Effector memory CD4-positive, alpha-beta T cell (primary cell): Measurements from ENCODE around the gene FALEC.
A peak's percentile ranks its signal among the peaks of the same experiment; 100 is the strongest.

Source experiments
- DNase-seq, 3 donors: peaks; one replicate each; pipeline ENCODE4 v3.0.0-alpha.2; 2020
- H3K27ac ChIP-seq: 2 replicates; pipeline ENCODE4 v1.7.0; 2013; ENCODE audit warnings: mild to moderate bottlenecking, low read length, moderate library complexity; ENCODE audit not compliant: insufficient read depth, poor library complexity, severe bottlenecking
- H3K27me3 ChIP-seq: replicated peaks from 2 replicates; pipeline ENCODE4 v1.7.0; 2013; ENCODE audit warnings: mild to moderate bottlenecking, low read length; ENCODE audit not compliant: insufficient read depth, control insufficient read depth, poor library complexity, severe bottlenecking
- H3K36me3 ChIP-seq: 2 replicates; pipeline ENCODE4 v1.7.0; 2013; ENCODE audit warnings: mild to moderate bottlenecking, low read length, moderate library complexity; ENCODE audit not compliant: control insufficient read depth, insufficient read depth
- H3K4me1 ChIP-seq: 2 replicates; pipeline ENCODE4 v1.7.0; 2013; ENCODE audit warnings: low read length, mild to moderate bottlenecking; ENCODE audit not compliant: control insufficient read depth, insufficient read depth, poor library complexity, severe bottlenecking
- H3K4me3 ChIP-seq: 2 replicates; pipeline ENCODE4 v1.7.0; 2013; ENCODE audit warnings: low read length, low read depth, mild to moderate bottlenecking; ENCODE audit not compliant: insufficient read depth, poor library complexity, severe bottlenecking
- H3K9me3 ChIP-seq: 2 replicates; pipeline ENCODE4 v1.7.0; 2013; ENCODE audit warnings: mild to moderate bottlenecking, low read length, moderate library complexity; ENCODE audit not compliant: control insufficient read depth

FALEC gene

DNA sequence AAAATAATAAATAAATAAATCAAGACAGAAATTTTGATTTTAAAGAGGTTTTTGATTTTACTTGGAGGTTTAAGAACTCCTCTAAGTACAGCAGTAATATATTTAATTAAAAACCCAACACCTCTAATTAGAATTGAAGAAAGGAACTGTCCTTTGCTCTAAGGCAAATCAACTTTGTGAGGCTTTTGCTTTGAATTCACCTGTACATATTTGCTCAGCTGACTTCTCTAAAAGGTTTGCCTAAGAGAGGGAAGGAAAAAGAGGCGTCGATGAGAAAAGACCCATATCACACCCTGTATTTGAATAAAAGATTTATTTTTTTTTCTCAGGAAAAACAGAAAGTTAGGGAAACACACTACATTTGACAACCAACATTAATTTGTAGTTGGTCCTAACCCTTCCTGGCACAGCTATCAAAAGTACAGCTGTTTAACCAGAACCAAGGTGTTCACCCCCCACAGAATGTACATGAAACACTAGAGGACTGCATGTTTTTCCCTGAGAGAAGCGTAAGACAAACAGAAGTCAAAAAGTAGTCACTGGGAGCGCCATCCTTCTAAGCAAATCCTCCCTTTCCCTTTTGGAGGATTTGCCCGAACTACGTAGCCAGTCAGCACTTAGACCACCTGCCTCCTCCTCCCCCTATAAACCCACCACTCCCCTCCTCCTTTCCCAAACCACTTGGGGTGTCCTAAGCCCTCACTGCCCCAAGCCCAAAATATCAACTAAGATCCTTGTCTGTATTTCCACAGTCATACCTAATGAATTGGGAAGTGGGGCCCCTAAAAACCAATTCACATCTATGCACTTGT is 58.9 kb downstream of the FALEC start:
- Histone ChIP-seq H3K27ac (peak overlapping the region; percentile 98), H3K9me3 (no peaks in the 10 kb centered on the region), H3K36me3 (peaks cover 69% of the 10 kb centered on the region), H3K4me3 (peak overlapping the region; percentile 95), H3K27me3 (no peaks in the 10 kb centered on the region), H3K4me1 (peaks cover 47% of the 10 kb centered on the region)
- no peak for DNase-seq

DNA sequence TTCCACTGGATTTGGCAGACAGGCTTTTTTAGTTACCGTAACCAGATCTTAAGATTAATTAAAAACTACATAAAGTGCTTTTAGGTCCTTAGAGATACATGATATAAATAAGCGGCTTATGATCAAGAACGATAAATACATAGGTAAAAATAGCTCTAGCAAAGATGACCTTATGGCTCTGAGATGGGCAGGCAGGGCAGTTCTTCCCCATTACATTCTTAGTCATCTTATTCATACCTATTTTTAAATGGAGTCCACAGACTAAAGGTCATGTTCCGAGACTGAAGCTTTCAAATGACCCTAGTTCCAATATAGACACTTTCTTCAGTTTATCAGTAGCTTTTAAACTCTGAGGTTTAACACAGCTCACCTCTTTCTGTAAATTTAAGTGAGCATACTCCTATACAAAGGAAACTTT is 59.5 kb downstream of the FALEC start:
- H3K4me1 ChIP-seq, result peaks cover 44% of the 10 kb centered on the region
- peak overlapping the region; percentile 95 for H3K4me3 ChIP-seq

DNA sequence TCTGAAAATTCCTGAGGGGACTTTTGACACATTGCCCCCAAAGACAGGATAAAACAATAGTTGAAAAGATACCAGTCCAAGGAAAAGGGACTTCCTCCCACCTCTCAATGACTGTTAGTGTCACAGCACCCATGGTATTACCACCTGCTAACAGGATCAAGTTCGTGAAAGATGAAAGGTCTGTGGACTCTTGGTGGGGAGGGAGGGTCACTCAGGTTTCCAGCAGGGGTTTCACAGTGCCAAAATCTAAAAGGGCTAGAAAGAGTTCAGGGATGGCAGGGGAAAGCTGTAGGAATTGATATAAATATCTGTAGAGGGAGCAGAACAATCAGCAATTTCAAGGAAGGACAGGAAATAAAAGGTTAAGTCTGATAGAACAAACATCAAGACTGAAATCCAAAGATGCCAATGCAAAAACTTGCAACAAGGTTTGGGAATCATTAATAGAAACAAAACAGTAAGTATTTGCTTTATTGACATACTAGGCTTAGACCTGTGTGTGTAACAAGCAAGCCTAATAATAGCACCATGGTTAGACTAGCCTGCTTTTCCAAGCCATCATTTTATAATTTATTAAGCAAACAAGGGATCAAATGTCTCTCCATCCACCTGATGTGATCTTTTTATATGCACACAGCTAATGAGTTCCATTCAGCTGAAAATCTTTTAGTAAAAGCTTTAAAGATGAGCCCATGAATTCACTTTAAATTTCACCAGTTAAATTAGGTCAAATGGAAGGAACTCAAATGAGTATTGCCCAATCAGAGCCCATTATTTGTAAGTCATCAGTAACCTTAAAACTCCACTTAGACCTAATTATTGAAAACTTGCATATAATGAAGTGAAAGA is 60.2 kb downstream of the FALEC start:
- no peaks in the 10 kb centered on the region for H3K9me3 ChIP-seq
- peak overlapping the region; percentile 98 for H3K27ac ChIP-seq
- no peaks in the 10 kb centered on the region for H3K27me3 ChIP-seq
- peaks cover 44% of the 10 kb centered on the region for H3K4me1 ChIP-seq
- peak overlapping the region; percentile 95 for H3K4me3 ChIP-seq
- no peak for DNase-seq
- H3K36me3 ChIP-seq, result peaks cover 69% of the 10 kb centered on the region

More for the DNA sequence above, 59.5 kb downstream of the FALEC start:
- DNase-seq, result no peak
- Histone ChIP-seq H3K27ac (peak overlapping the region; percentile 98), H3K9me3 (no peaks in the 10 kb centered on the region), H3K27me3 (no peaks in the 10 kb centered on the region), H3K36me3 (peaks cover 69% of the 10 kb centered on the region)

DNA sequence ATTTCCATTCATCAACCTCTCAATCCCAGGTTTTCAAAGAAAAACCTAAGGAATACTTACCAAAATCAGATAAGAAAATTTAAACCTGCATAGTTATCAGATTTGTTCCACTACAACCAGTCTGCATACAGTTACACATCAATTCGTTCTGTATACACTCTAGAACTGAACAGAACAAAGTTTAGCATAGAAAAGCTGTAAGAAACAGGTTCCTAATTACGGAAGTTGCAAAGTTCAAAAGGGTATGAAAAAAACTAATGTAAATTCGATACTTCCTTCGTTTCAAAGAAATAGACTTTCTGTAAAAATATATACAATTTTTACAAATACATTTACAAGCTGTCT is 60.8 kb downstream of the FALEC start:
- Histone ChIP-seq H3K27me3 (no peaks in the 10 kb centered on the region), H3K4me1 (peaks cover 38% of the 10 kb centered on the region), H3K9me3 (no peaks in the 10 kb centered on the region), H3K4me3 (peak overlapping the region; percentile 95), H3K27ac (peak overlapping the region; percentile 98), H3K36me3 (peaks cover 63% of the 10 kb centered on the region)
- DNase-seq, result no peak

DNA sequence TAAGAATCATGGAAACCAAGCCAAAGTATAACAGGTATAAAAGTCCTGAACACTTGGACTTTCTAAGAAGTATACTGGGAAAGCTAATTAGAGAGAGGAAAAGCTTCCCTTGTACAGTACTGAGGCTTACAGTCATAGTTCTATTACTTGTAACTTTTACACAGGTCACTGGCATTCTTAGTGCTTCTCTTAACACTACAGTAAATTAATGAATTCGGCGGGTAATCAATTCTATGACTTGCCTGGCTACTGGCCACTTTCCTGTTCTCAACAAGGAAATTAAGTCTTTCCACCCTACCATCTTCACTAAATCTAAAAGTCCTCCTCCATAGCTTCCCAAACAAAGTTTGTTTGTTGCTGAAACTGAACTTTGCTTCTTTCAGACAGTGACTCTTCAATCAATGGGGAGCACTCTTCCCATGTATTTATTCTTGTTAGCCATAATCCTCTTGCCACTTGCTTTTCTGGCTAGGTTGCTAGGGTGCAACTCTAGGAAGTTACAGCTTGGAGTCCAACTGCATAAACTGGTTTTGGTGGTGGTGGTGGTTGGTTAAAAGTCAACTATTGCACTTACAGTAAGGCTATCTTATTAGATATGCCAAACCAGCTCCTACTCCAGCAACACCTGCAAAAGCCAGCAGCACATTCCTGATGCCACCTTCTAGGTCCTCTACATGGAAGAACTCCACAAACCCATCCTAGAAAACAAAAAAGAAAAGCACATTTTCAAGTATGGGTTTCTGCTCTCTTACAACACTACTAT is 61.4 kb downstream of the FALEC start:
- DNase-seq, result no peak
- Histone ChIP-seq H3K27ac (peak overlapping the region; percentile 98), H3K36me3 (peaks cover 62% of the 10 kb centered on the region), H3K4me1 (peaks cover 32% of the 10 kb centered on the region), H3K9me3 (no peaks in the 10 kb centered on the region), H3K27me3 (no peaks in the 10 kb centered on the region), H3K4me3 (peak overlapping the region; percentile 95)

DNA sequence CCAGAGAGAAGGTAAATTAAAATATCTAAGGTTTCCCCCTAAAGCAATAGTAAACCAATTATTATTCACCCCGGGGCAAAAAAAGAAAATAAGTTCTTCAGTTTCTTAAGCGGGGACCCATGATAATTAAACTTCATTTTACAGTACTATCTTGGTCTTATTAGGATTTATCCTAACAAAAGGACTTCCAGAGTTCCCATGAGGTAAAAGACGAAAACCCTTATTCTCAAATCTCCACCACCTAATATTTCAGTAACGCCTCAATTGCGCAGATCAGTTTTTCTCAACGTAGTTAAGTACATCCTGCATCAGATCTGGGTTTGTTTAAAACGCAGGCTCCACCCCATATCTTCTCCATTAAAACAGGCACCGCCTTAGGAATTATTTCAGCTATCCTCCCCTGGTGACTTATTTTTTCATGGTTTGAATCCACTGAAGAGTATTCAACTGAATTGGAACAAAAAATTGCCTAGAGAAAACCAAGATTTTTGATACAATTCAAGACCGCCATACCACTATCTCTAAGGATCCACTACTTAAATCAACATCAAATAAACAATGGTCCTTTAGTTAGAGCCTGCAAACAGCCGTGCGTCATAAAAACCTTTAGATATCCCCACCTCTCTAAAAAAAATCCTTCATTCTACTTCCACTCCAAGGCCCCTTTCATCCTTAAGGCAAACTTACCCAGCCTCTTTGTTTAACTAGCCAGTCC is 62.2 kb downstream of the FALEC start:
- peaks cover 58% of the 10 kb centered on the region for H3K36me3 ChIP-seq
- peak overlapping the region; percentile 98 for H3K27ac ChIP-seq
- H3K9me3 ChIP-seq, result no peaks in the 10 kb centered on the region
- no peak for DNase-seq
- peaks cover 25% of the 10 kb centered on the region for H3K4me1 ChIP-seq
- H3K4me3 ChIP-seq, result peak overlapping the region; percentile 95
- no peaks in the 10 kb centered on the region for H3K27me3 ChIP-seq

DNA sequence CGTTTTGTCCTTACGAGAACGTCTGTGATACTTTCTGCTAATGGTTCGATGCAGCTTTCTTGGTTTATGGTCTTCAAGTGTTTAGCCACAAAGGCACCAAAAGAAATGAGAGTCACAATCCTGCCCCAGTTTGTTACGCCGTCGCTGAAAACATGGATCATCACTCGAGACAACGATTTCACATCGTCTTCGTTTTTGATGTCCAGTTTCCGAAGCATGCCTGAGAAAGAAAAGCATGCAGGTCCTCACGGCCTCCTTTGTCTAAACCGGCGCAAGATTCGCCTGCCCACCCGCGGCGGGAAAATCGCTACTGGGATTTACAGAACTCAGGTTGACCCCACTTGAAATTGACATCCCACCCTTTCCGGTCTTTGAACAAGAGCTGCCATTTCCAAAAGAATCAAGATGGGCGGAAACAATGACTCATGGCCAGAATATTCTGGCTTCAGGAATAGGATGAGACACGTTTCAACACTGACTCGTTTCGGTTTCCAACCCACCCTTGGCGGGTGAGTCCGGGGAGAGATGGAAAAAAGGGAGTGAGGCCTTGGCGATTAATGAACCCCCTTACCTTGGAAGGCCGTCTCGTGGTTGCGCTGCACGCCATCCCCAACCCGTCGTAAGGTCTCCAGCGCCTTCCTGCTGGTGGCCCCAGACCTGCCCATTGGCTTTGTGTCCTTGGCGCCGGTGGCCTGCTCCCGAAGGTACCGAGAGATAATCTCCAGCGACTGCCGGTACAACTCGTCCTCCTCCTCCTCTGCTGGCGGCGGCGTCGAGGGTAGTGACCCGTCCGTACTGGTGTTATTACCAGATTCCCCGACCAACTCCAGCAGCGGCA is 62.9 kb downstream of the FALEC start:
- Histone ChIP-seq H3K4me1 (peaks cover 17% of the 10 kb centered on the region), H3K36me3 (peaks cover 50% of the 10 kb centered on the region)

DNA sequence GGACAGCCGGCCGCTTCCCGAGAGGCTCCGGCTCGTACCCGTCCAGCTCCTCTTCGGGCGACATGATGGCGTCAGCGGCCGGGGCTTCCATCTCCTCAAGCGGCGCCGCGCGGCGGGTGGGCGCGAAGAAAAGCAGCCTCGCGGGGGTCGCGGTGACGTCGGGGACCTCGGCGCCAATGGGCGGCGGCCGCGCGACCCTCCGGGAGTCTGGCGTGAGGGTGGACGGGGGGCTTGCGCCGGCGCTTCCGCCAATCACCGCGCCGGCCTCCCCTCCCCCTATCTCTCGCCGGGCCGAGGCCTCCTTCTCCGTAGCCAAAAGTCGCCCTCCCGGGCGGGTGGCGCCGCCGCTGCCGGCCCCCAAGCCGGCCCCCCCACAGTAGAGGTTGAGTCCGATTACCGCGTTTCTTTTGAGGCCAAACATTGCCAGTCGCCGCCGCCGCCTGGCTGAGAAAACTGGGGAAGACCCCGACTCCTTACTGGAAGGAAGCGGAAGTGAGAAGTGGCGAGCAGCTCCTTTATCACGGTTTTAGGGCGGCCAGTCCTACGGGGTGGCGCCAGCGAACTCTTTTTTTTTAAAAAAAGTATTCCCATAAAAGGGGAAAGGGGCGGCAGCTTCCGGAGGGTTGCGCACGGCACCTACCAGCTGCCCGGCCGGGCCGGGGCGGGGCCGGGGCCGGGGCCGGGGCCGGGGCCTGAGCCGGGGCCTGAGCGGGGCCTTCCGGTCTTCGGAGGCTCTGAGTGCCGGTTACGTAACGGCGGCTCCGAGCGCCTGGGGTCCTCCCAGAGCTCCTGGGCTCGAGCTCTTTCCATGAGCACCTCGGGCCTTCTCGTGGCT is 63.8 kb downstream of the FALEC start, which contains the start of gene MCL1:
Gene MCL1, minus strand, starts transcription at position 501 of the 835 bp plus-strand sequence. Its CDS starts 80 bp downstream, at position 421.
- Histone ChIP-seq H3K4me3 (peak within 1 kb of the TSS; percentile 95), H3K27ac (peak within 1 kb of the TSS; percentile 98), H3K27me3 (no peaks in the 10 kb centered on the region), H3K4me1 (peaks cover 15% of the 10 kb centered on the region), H3K9me3 (no peaks in the 10 kb centered on the region), H3K36me3 (peaks cover 43% of the 10 kb centered on the region)
- peak; percentile 84 to 85 (median 85) for DNase-seq

More for the DNA sequence above, 62.9 kb downstream of the FALEC start:
- peak overlapping the region; percentile 95 for H3K4me3 ChIP-seq
- no peaks in the 10 kb centered on the region for H3K9me3 ChIP-seq
- H3K27me3 ChIP-seq, result no peaks in the 10 kb centered on the region
- DNase-seq, result peak in 2 of 3 donors; percentile 28 to 43
- H3K27ac ChIP-seq, result peak overlapping the region; percentile 98
